Measurements from ENCODE around the gene CNTF.

The CNTF gene

GRCh38 chr11:58631378-58631777, 8.9 kb downstream of the CNTF start (continued):
- TF ChIP-seq CSRNP3 (CRISPR knock-in tag; IDR thresholded peaks at IDR 0.05) (no peak), SNAI2 (CRISPR knock-in tag; IDR thresholded peaks at IDR 0.05) (no peak), PPARA (CRISPR knock-in tag; IDR thresholded peaks at IDR 0.05; ENCODE audit: borderline replicate concordance) (no peak), OSR1 (CRISPR knock-in tag; IDR thresholded peaks at IDR 0.05) (no peak), CREB5 (CRISPR knock-in tag; IDR thresholded peaks at IDR 0.05; ENCODE audit: low read depth) (no peak), ZC3H10 (CRISPR knock-in tag; IDR thresholded peaks at IDR 0.05) (no peak), BACH2 (CRISPR knock-in tag; IDR thresholded peaks at IDR 0.05; ENCODE audit: borderline replicate concordance) (no peak), ZFP30 (CRISPR knock-in tag; IDR thresholded peaks at IDR 0.05) (no peak), CSDC2 (CRISPR knock-in tag; IDR thresholded peaks at IDR 0.05) (no peak), ZNF8 (CRISPR knock-in tag; IDR thresholded peaks at IDR 0.05) (no peak), ESRRG (CRISPR knock-in tag; IDR thresholded peaks at IDR 0.05) (no peak), PATZ1 (CRISPR knock-in tag; IDR thresholded peaks at IDR 0.05; ENCODE audit: borderline replicate concordance) (no peak), RARB (CRISPR knock-in tag; IDR thresholded peaks at IDR 0.05) (no peak)

GRCh38 chr11:58632510-58632909, 10.0 kb downstream of the CNTF start:
- no peak for ATAC-seq
- TF ChIP-seq ZNF70 (CRISPR knock-in tag; IDR thresholded peaks at IDR 0.05) (no peak), TCF4 (CRISPR knock-in tag; IDR thresholded peaks at IDR 0.05; ENCODE audit: borderline replicate concordance) (no peak), RARB (CRISPR knock-in tag; IDR thresholded peaks at IDR 0.05) (no peak), ZNF8 (CRISPR knock-in tag; IDR thresholded peaks at IDR 0.05) (no peak)

- TF ChIP-seq ARNTL (CRISPR knock-in tag; IDR thresholded peaks at IDR 0.05; ENCODE audit: borderline replicate concordance, low read depth) (no peak), CSDC2 (CRISPR knock-in tag; IDR thresholded peaks at IDR 0.05) (no peak), OSR1 (CRISPR knock-in tag; IDR thresholded peaks at IDR 0.05) (no peak), ZC3H10 (CRISPR knock-in tag; IDR thresholded peaks at IDR 0.05) (no peak), ZFP3 (CRISPR knock-in tag; IDR thresholded peaks at IDR 0.05) (no peak), ZNF8 (CRISPR knock-in tag; IDR thresholded peaks at IDR 0.05) (no peak), RARB (CRISPR knock-in tag; IDR thresholded peaks at IDR 0.05) (no peak)
- ATAC-seq, result no peak
These were observed 14.1 kb downstream of the CNTF start for GRCh38 chr11:58636587-58636986.

- no peak for TF ChIP-seq TOX (CRISPR knock-in tag; IDR thresholded peaks at IDR 0.05; ENCODE audit: borderline replicate concordance)
- no peak for TF ChIP-seq ZFP3 (CRISPR knock-in tag; IDR thresholded peaks at IDR 0.05)
- TF ChIP-seq CSDC2 (CRISPR knock-in tag; IDR thresholded peaks at IDR 0.05), result no peak
- ATAC-seq, result no peak
These were observed 14.9 kb downstream of the CNTF start for GRCh38 chr11:58637371-58637770.

GRCh38 chr11:58639103-58639502, 16.6 kb downstream of the CNTF start:
- peak; percentile 61 for ATAC-seq
- TF ChIP-seq ZC3H10 (CRISPR knock-in tag; IDR thresholded peaks at IDR 0.05) (no peak), CSDC2 (CRISPR knock-in tag; IDR thresholded peaks at IDR 0.05) (no peak), CSRNP3 (CRISPR knock-in tag; IDR thresholded peaks at IDR 0.05) (no peak)

- TF ChIP-seq POU6F1 (CRISPR knock-in tag; IDR thresholded peaks at IDR 0.05; ENCODE audit: borderline replicate concordance, low read depth) (no peak), ZFP3 (CRISPR knock-in tag; IDR thresholded peaks at IDR 0.05) (no peak), TSHZ2 (CRISPR knock-in tag; IDR thresholded peaks at IDR 0.05) (no peak), ARNTL (CRISPR knock-in tag; IDR thresholded peaks at IDR 0.05; ENCODE audit: borderline replicate concordance, low read depth) (no peak), GLIS3 (CRISPR knock-in tag; IDR thresholded peaks at IDR 0.05) (no peak), CREB5 (CRISPR knock-in tag; IDR thresholded peaks at IDR 0.05; ENCODE audit: low read depth) (no peak)
- ATAC-seq, result no peak
These were observed 17.2 kb downstream of the CNTF start for GRCh38 chr11:58639669-58640068.
